22Rv1 (cell line): ENCODE data around the gene ARHGEF4.

ENCODE experiments used
- H3K27ac ChIP-seq: fragments of 450-650 bp; 2 replicates; pipeline ENCODE4 v1.5.1; 2017
- ZFX ChIP-seq: fragments of 450-650 bp; IDR thresholded peaks from 2 replicates; pipeline ENCODE4 v1.6.1; 2017; ENCODE audit warnings: antibody characterized with exemption, borderline replicate concordance
- TF ChIP-seq, protein P1 (sequence below): fragments of 450-650 bp; IDR thresholded peaks from 2 replicates; pipeline ENCODE4 v1.5.1; 2017; ENCODE audit warnings: mild to moderate bottlenecking

Gene ARHGEF4

GRCh38 chr2:130797493-130798435, 39.0 kb upstream of the ARHGEF4 start:
- H3K27ac ChIP-seq, result peak overlapping the region; percentile 76
- TF ChIP-seq, protein P1, sequence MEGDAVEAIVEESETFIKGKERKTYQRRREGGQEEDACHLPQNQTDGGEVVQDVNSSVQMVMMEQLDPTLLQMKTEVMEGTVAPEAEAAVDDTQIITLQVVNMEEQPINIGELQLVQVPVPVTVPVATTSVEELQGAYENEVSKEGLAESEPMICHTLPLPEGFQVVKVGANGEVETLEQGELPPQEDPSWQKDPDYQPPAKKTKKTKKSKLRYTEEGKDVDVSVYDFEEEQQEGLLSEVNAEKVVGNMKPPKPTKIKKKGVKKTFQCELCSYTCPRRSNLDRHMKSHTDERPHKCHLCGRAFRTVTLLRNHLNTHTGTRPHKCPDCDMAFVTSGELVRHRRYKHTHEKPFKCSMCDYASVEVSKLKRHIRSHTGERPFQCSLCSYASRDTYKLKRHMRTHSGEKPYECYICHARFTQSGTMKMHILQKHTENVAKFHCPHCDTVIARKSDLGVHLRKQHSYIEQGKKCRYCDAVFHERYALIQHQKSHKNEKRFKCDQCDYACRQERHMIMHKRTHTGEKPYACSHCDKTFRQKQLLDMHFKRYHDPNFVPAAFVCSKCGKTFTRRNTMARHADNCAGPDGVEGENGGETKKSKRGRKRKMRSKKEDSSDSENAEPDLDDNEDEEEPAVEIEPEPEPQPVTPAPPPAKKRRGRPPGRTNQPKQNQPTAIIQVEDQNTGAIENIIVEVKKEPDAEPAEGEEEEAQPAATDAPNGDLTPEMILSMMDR, result peak; percentile 77
- TF ChIP-seq ZFX, result no peak

DNA sequence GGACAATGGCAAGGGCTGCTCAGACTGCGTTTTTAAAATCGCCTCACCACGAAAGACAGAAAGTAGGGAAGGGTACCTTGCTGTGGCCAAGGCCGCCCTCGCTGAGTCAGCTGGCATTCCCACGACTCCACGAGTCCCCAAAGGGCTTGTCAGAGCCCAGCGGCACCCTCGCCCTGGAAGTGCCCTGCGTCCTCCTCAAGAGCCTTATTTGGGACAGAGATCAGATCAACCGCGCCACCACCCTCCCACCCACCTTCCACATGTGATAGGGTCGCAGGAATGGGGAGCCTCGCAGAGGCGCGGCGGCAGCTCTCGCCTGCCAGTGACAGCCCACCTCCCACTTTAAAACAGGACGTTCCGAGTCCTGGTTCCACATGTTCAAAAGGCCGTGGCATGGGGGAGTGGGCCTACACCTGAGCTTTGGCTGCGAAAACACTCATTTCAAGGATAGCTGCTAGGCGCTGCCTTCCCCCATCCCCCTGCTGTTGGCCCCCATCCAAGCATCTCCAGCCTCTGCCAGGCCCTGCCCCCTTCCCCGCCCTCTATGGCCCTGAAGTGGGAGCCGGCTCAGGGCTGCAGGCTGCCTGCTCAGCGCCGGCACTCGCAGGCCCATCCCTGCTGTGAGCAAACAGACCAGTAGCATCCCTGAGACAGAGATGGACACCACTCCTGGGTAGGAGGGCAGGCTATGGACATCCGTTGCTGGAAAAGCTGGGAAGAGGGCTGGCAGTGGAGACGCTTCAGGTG, 38.1 kb upstream of the ARHGEF4 start:
- no peak overlapping the region for H3K27ac ChIP-seq
- TF ChIP-seq ZFX, result no peak
- TF ChIP-seq, protein P1, result no peak

DNA sequence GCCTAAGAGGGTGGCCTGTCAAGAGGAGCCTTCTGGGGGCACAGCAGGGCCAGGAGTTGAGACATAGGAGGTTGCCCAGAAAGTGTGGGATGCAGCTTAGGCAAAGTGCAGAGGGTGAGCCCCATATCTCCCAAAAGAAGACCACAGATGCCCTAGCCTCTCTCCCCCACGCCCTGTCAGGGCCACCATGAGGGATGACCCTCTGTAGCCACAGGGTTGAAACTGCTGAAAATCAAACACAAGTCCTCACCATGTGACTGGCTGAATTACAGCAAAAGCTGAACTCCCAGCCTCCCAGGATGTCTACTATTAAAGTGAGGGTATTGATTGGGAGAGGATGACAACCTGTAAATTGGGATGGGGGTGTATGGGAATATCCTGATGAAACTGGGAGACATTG, 37.4 kb upstream of the ARHGEF4 start:
- H3K27ac ChIP-seq, result no peak overlapping the region
- TF ChIP-seq, protein P1, result no peak
- TF ChIP-seq ZFX, result no peak

DNA sequence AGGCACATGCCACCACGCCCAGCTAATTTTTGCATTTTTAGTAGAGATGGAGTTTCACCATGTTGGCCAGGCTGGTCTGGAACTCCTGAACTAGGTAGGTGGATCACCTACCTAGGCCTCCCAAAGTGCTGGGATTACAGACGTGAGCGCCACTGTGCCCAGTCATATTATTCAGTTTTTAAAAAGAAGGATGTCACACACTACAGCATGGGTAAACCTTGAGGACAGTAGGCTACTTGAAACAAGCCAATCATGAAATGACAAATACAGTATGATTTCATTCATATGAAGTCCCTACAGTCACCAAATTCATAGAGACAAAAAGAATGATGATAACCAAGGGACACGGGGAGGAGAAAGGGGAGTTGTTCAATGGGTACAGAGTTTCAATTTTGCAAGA, 31.1 kb upstream of the ARHGEF4 start:
- TF ChIP-seq ZFX, result no peak
- TF ChIP-seq, protein P1, result no peak
- H3K27ac ChIP-seq, result no peak overlapping the region

DNA sequence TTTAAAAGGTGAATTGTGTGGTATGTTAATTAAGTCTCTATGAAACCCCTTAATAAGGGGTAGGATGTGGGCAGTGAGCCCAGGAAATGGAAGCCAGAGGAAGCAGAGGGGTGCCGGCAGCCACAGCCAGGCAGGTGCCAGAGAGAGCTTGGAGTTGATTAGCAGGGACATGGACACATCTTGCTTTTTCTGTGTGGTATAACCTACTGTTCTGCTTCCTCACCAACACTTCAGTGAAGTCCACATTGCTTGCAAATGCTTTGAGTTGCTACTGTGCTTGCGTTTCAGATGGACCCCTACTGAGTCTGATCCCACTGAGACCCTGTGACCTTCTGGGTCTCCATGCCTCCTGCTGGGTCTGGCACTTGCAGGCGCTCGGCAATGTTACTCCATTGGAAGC, 30.3 kb upstream of the ARHGEF4 start:
- no peak for TF ChIP-seq ZFX
- TF ChIP-seq, protein P1, result no peak
- no peak overlapping the region for H3K27ac ChIP-seq

GRCh38 chr2:130807659-130808385, 28.9 kb upstream of the ARHGEF4 start:
- TF ChIP-seq ZFX, result no peak
- TF ChIP-seq, protein P1, result no peak
- no peak overlapping the region for H3K27ac ChIP-seq
